K562 (cell line): ENCODE measurements around the gene NXF1. TPM values are rescaled to one million over a fixed set of nuclear protein-coding genes. Genes with fewer than 3 reads are reported as not detected.
"Not testable (repeated sequence)": the region's sequence is repeated elsewhere in the genome, so short reads cannot be mapped to it uniquely, and the experiment has no call there.

ENCODE experiments used
- ATF3 ChIP-seq, 2 experiments: fragments of 450-650 bp in 1 of 2; sonication (generic) in 1 of 2; formaldehyde crosslinking in 1 of 2; IDR thresholded peaks in 1 of 2; conservative IDR thresholded peaks in 1 of 2; 2 replicates each; pipeline versions ENCODE4 v1.6.1 to v1.8.1; 2016 to 2023; ENCODE audit warnings: mild to moderate bottlenecking in 2 of 2, moderate library complexity in 2 of 2, inconsistent platforms in 1 of 2, missing genetic modification reagents in 1 of 2
- BRCA1 ChIP-seq, 2 experiments: fragments of 450-650 bp in 1 of 2; sonication (generic) in 1 of 2; formaldehyde crosslinking in 1 of 2; IDR thresholded peaks; 2 replicates each; pipeline versions ENCODE4 v1.5.0 to v1.6.1; 2017 to 2020; ENCODE audit warnings: mild to moderate bottlenecking in 1 of 2, missing genetic modification reagents in 1 of 2
- CHD1 ChIP-seq: fragments of 200-600 bp; sonication (generic); IDR thresholded peaks from one replicate; pipeline ENCODE4 v1.6.1; 2012; ENCODE audit warnings: mild to moderate bottlenecking, moderate library complexity, low read length, inconsistent platforms
- HMBOX1 ChIP-seq: sonication (generic); IDR thresholded peaks from 2 replicates; pipeline ENCODE4 v1.6.1; 2016
- ID3 ChIP-seq, 2 experiments: fragments of 250-450 bp in 1 of 2; fragments of 450-650 bp in 1 of 2; sonication (Bioruptor Pico) in 1 of 2; IDR thresholded peaks; 2 replicates each; pipeline versions ENCODE4 v1.6.1 to v1.8.0; 2016 to 2021; ENCODE audit warnings: mild to moderate bottlenecking in 2 of 2, moderate library complexity in 2 of 2, missing compliant biosample characterization in 1 of 2, missing genetic modification characterization in 1 of 2
- KLF1 ChIP-seq: fragments of 450-650 bp; IDR thresholded peaks from 2 replicates; pipeline ENCODE4 v1.6.1; 2016; ENCODE audit warnings: missing genetic modification characterization, missing compliant biosample characterization
- NELFE ChIP-seq: IDR thresholded peaks from 2 replicates; pipeline ENCODE4 v1.6.1; 2011; ENCODE audit warnings: mild to moderate bottlenecking; ENCODE audit not compliant: insufficient read depth, insufficient read length
- POLR2G ChIP-seq: fragments of 200-400 bp; formaldehyde crosslinking; IDR thresholded peaks from 2 replicates; pipeline ENCODE4 v1.6.1; 2017; ENCODE audit warnings: low read depth, mild to moderate bottlenecking, antibody characterized with exemption, low read length, moderate library complexity
- PRPF4 ChIP-seq: fragments of 200-400 bp; formaldehyde crosslinking; IDR thresholded peaks from one replicate; pipeline ENCODE4 v1.6.1; 2017; ENCODE audit warnings: low read length, low read depth, mild to moderate bottlenecking; ENCODE audit not compliant: insufficient read depth, poor library complexity, severe bottlenecking
- RBM14 ChIP-seq: fragments of 200-400 bp; formaldehyde crosslinking; IDR thresholded peaks from 2 replicates; pipeline ENCODE4 v1.6.1; 2018; ENCODE audit warnings: low read depth, mild to moderate bottlenecking, low read length, moderate library complexity, borderline replicate concordance; ENCODE audit not compliant: insufficient read depth
- SMARCA5 ChIP-seq: fragments of 450-650 bp; IDR thresholded peaks from 2 replicates; pipeline ENCODE4 v1.6.1; 2016
- STAT6 ChIP-seq: sonication (generic); formaldehyde crosslinking; IDR thresholded peaks from 2 replicates; pipeline ENCODE4 v1.8.1; 2023; ENCODE audit warnings: mild to moderate bottlenecking, missing genetic modification reagents
- TEAD1 ChIP-seq, 2 experiments: fragments of 450-650 bp in 1 of 2; sonication (generic) in 1 of 2; formaldehyde crosslinking; IDR thresholded peaks; 2 replicates each; pipeline versions ENCODE4 v1.4.0 to v1.8.0; 2020 to 2022; ENCODE audit warnings: mild to moderate bottlenecking in 2 of 2, missing genetic modification reagents in 1 of 2
- TGIF2 ChIP-seq: sonication (generic); formaldehyde crosslinking; IDR thresholded peaks from 2 replicates; pipeline ENCODE4 v1.8.1; 2022; ENCODE audit warnings: mild to moderate bottlenecking, missing genetic modification reagents, moderate library complexity
- TOE1 ChIP-seq, 2 experiments: fragments of 450-650 bp in 1 of 2; sonication (generic) in 1 of 2; formaldehyde crosslinking in 1 of 2; IDR thresholded peaks; 2 replicates each; pipeline versions ENCODE4 v1.7.1 to v1.8.0; 2016 to 2022; ENCODE audit warnings: borderline replicate concordance in 2 of 2, mild to moderate bottlenecking in 2 of 2, antibody characterized with exemption in 1 of 2, inconsistent platforms in 1 of 2, low read depth in 1 of 2, missing genetic modification reagents in 1 of 2, moderate library complexity in 1 of 2
- ZBTB7A ChIP-seq: IDR thresholded peaks from 2 replicates; pipeline ENCODE4 v1.6.1; 2011; ENCODE audit warnings: low read depth, mild to moderate bottlenecking, low read length, moderate library complexity, borderline replicate concordance; ENCODE audit not compliant: control insufficient read depth
- ZNF165 ChIP-seq: fragments of 250-450 bp; sonication (Bioruptor Pico); IDR thresholded peaks from 2 replicates; pipeline ENCODE4 v1.4.0; 2020; ENCODE audit warnings: borderline replicate concordance
- ZNF511 ChIP-seq: sonication (generic); formaldehyde crosslinking; IDR thresholded peaks from 2 replicates; pipeline ENCODE4 v1.8.0; 2022; ENCODE audit warnings: mild to moderate bottlenecking, missing genetic modification reagents
- polyA plus RNA-seq, 8 experiments: library from polyadenylated mRNA; depleted of rRNA in 4 of 8; stranded (reverse) in 5 of 8; unstranded in 3 of 8; fragments of >200 nt; fragmentation: Nextera tagmentation in 2 of 8; fragmentation: Illumina TruSeq in 1 of 8; extraction: Ambion mirVana in 2 of 8; extraction: Trizol in 1 of 8; gene quantifications; 2 replicates each; pipeline versions ENCODE4 v1.2.1 to v1.2.3, GENCODE V29; 2011 to 2014; ENCODE audit warnings: inconsistent platforms in 1 of 8, missing spikeins in 1 of 8
- total RNA-seq, 7 experiments: library from RNA; depleted of rRNA in 6 of 7; stranded (reverse); fragments of >200 nt in 6 of 7; fragmentation: Illumina TruSeq in 2 of 7; extraction: Trizol in 2 of 7; gene quantifications; 2 replicates each; pipeline versions ENCODE4 v1.2.1 to v1.2.3, GENCODE V29; 2011 to 2021; ENCODE audit warnings: low replicate concordance in 1 of 7

Gene NXF1
- total and polyA plus RNA-seq, 9 of the 15 experiments (the other 6 are each of a cell fraction or from before 2014, with no cell fraction given) = 18.1 to 98.3 (median 35.8) TPM

GRCh38 chr11:62840721-62841360, 35.6 kb upstream of the NXF1 start (continued):
- TF ChIP-seq TEAD1 (CRISPR knock-in tag; IDR thresholded peaks at IDR 0.05) (0 out of 4 replicates have a peak, but pooled peaks of 1 of the 2 experiments have one; percentile 24), ZNF511 (CRISPR knock-in tag) (0 out of 2 replicates have a peak, but pooled peaks have one; percentile 32), ID3 (tag; IDR thresholded peaks at IDR 0.05) (peak; percentile 18; the same call in 1 of the 2 replicates), ATF3 (CRISPR knock-in tag; conservative IDR thresholded peaks at IDR 0.05) (peak; percentile 80), NELFE (peak; percentile 55), HMBOX1 (peak; percentile 85; the same call in 1 of the 2 replicates), TGIF2 (CRISPR knock-in tag) (peak; percentile 89), BRCA1 (CRISPR knock-in tag; IDR thresholded peaks at IDR 0.05) (0 out of 2 replicates have a peak, but pooled peaks have one; percentile 62), STAT6 (CRISPR knock-in tag) (peak; percentile 44; the same call in 1 of the 2 replicates), TOE1 (CRISPR knock-in tag; IDR thresholded peaks at IDR 0.05; ENCODE audit: borderline replicate concordance, low read depth) (peak; percentile 63; the same call in 1 of the 2 replicates), CHD1 (peak; percentile 32), POLR2G (peak; percentile 95), RBM14 (0 out of 2 replicates have a peak, but pooled peaks have one; percentile 92), KLF1 (peak; percentile 70; the same call in 1 of the 2 replicates), PRPF4 (peak; percentile 68), ZBTB7A (peak; percentile 67; the same call in 1 of the 2 replicates), ZNF165 (CRISPR knock-in tag) (0 out of 2 replicates have a peak, but pooled peaks have one; percentile 15), SMARCA5 (peak; percentile 83)
- TF ChIP-seq ID3 (CRISPR knock-in tag; IDR thresholded peaks at IDR 0.05); ATF3 (IDR thresholded peaks at IDR 0.05); BRCA1 (IDR thresholded peaks at IDR 0.05); TOE1 (IDR thresholded peaks at IDR 0.05; ENCODE audit: borderline replicate concordance): not testable (repeated sequence)
